GM21786 (cell line): ENCODE results near the gene LARP4B.

Experiments used
- ATAC-seq: cut with Tn5 transposase; IDR thresholded peaks from one replicate; pipeline ENCODE4 v1.9.1; 2021; ENCODE audit not compliant: unreplicated experiment

Gene LARP4B

GRCh38 chr10:839550-840205 is 91.8 kb downstream of the LARP4B start:
- ATAC-seq: no peak

GRCh38 chr10:836782-837181 is 94.7 kb downstream of the LARP4B start:
- ATAC-seq: no peak

- no peak for ATAC-seq
Observed at GRCh38 chr10:834493-834892, 97.0 kb downstream of the LARP4B start.

- no peak for ATAC-seq
Observed at GRCh38 chr10:829241-829640, 102.3 kb downstream of the LARP4B start.

GRCh38 chr10:828191-828590 is 103.3 kb downstream of the LARP4B start:
- ATAC-seq: no peak

- no peak for ATAC-seq
Observed at GRCh38 chr10:824946-825345, 106.6 kb downstream of the LARP4B start.

GRCh38 chr10:824497-824896 is 107.0 kb downstream of the LARP4B start:
- ATAC-seq: no peak

- no peak for ATAC-seq
Observed at GRCh38 chr10:822661-823367, 108.7 kb downstream of the LARP4B start.

- no peak for ATAC-seq
Observed at GRCh38 chr10:822197-822596, 109.3 kb downstream of the LARP4B start.

- ATAC-seq: no peak
Observed at GRCh38 chr10:821322-821721, 110.2 kb downstream of the LARP4B start.

GRCh38 chr10:819816-820215 is 111.7 kb downstream of the LARP4B start:
- no peak for ATAC-seq

GRCh38 chr10:819326-819725 is 112.2 kb downstream of the LARP4B start:
- no peak for ATAC-seq

GRCh38 chr10:818526-819220 is 112.8 kb downstream of the LARP4B start:
- ATAC-seq: no peak

GRCh38 chr10:818010-818409 is 113.5 kb downstream of the LARP4B start:
- no peak for ATAC-seq

- ATAC-seq: no peak
Observed at GRCh38 chr10:817371-817770, 114.1 kb downstream of the LARP4B start.

- no peak for ATAC-seq
Observed at GRCh38 chr10:816958-817357, 114.5 kb downstream of the LARP4B start.

- ATAC-seq: no peak
Observed at GRCh38 chr10:816091-816477, 115.4 kb downstream of the LARP4B start.

- no peak for ATAC-seq
Observed at GRCh38 chr10:815338-816090, 116.0 kb downstream of the LARP4B start.

GRCh38 chr10:814536-815302 is 116.8 kb downstream of the LARP4B start:
- ATAC-seq: no peak

GRCh38 chr10:813286-813685 is 118.2 kb downstream of the LARP4B start:
- ATAC-seq: no peak

GRCh38 chr10:812787-813186 is 118.7 kb downstream of the LARP4B start:
- no peak for ATAC-seq
